HEK293 (cell line): ENCODE results near the gene CYP4F12.

Experiments
- CTCF ChIA-PET: fragments of 350-600 bp; formaldehyde crosslinking; extraction: SDS; loops from one replicate; lab custom pipeline; 2021; ENCODE audit warnings: antibody characterized with exemption; lab: Yijun Ruan, JAX
- POLR2A ChIA-PET: fragments of 300-600 bp; formaldehyde crosslinking; extraction: SDS; loops from one replicate; lab custom pipeline; 2020; ENCODE audit warnings: antibody characterized with exemption, inconsistent platforms; lab: Yijun Ruan, JAX
- H3K27ac ChIP-seq: fragments of 200-500 bp; sonication (Bioruptor generic); 2 replicates; pipeline ENCODE4 v1.5.1; 2014; ENCODE audit warnings: low read depth, low read length, control low read depth, inconsistent platforms; ENCODE audit errors: extremely low read depth
- H3K36me3 ChIP-seq, 2 experiments: fragments of 200-500 bp in 1 of 2; sonication (Bioruptor generic) in 1 of 2; 1 replicate in 1 of 2; 2 replicates in 1 of 2; pipeline ENCODE4 v1.5.1; 2014 to 2017; ENCODE audit warnings: inconsistent platforms in 2 of 2, low read length in 2 of 2; ENCODE audit not compliant: control insufficient read depth in 2 of 2, insufficient read depth in 1 of 2
- H3K4me1 ChIP-seq: fragments of 200-500 bp; sonication (Bioruptor generic); 2 replicates; pipeline ENCODE4 v1.5.1; 2014; ENCODE audit warnings: mild to moderate bottlenecking, low read length, inconsistent platforms; ENCODE audit not compliant: control insufficient read depth, insufficient read depth
- H3K4me3 ChIP-seq: 2 replicates; pipeline ENCODE4 v1.5.1; 2011; ENCODE audit warnings: low read depth, mild to moderate bottlenecking, control low read depth, low read length, moderate library complexity
- H3K9me3 ChIP-seq: fragments of 200-500 bp; sonication (Bioruptor generic); 2 replicates; pipeline ENCODE4 v1.5.1; 2014; ENCODE audit warnings: low read depth, low read length, inconsistent platforms; ENCODE audit not compliant: control insufficient read depth, insufficient read depth
- FEZF1 ChIP-seq: fragments of 450-650 bp; formaldehyde crosslinking; IDR thresholded peaks from 2 replicates; pipeline ENCODE4 v1.5.1; 2016; ENCODE audit warnings: missing biosample characterization, missing genetic modification characterization
- KLF10 ChIP-seq: fragments of 450-650 bp; IDR thresholded peaks from 2 replicates; pipeline ENCODE4 v1.5.1; 2018; ENCODE audit warnings: missing biosample characterization, mild to moderate bottlenecking, missing genetic modification characterization
- KLF7 ChIP-seq: fragments of 450-650 bp; formaldehyde crosslinking; IDR thresholded peaks from 2 replicates; pipeline ENCODE4 v1.5.1; 2016; ENCODE audit warnings: missing biosample characterization, missing genetic modification characterization, borderline replicate concordance
- OSR2 ChIP-seq: fragments of 450-650 bp; formaldehyde crosslinking; IDR thresholded peaks from 2 replicates; pipeline ENCODE4 v1.5.1; 2016; ENCODE audit warnings: missing biosample characterization, missing genetic modification characterization
- SCRT2 ChIP-seq: fragments of 450-650 bp; formaldehyde crosslinking; IDR thresholded peaks from 2 replicates; pipeline ENCODE4 v1.5.1; 2016; ENCODE audit warnings: missing biosample characterization, missing genetic modification characterization
- SP2 ChIP-seq: fragments of 450-650 bp; formaldehyde crosslinking; IDR thresholded peaks from 2 replicates; pipeline ENCODE4 v1.5.1; 2016; ENCODE audit warnings: missing biosample characterization, missing genetic modification characterization
- ZBTB21 ChIP-seq: fragments of 450-650 bp; formaldehyde crosslinking; IDR thresholded peaks from 2 replicates; pipeline ENCODE4 v1.5.1; 2017; ENCODE audit warnings: missing biosample characterization, missing genetic modification characterization
- ZEB2 ChIP-seq: fragments of 450-650 bp; formaldehyde crosslinking; IDR thresholded peaks from 2 replicates; pipeline ENCODE4 v1.5.1; 2016; ENCODE audit warnings: missing biosample characterization, missing genetic modification characterization
- ZFHX2 ChIP-seq: fragments of 450-650 bp; formaldehyde crosslinking; conservative IDR thresholded peaks from 2 replicates; pipeline ENCODE4 v1.5.1; 2016; ENCODE audit warnings: missing biosample characterization, missing genetic modification characterization
- ZNF2 ChIP-seq: fragments of 450-650 bp; formaldehyde crosslinking; IDR thresholded peaks from 2 replicates; pipeline ENCODE4 v1.5.1; 2016; ENCODE audit warnings: missing biosample characterization, missing genetic modification characterization
- ZNF214 ChIP-seq: fragments of 450-650 bp; formaldehyde crosslinking; IDR thresholded peaks from 2 replicates; pipeline ENCODE4 v1.5.1; 2017; ENCODE audit warnings: missing biosample characterization, mild to moderate bottlenecking, missing genetic modification characterization, borderline replicate concordance
- ZNF23 ChIP-seq: fragments of 450-650 bp; formaldehyde crosslinking; IDR thresholded peaks from 2 replicates; pipeline ENCODE4 v1.5.1; 2016; ENCODE audit warnings: missing biosample characterization, missing genetic modification characterization, borderline replicate concordance
- ZNF302 ChIP-seq: fragments of 450-650 bp; formaldehyde crosslinking; IDR thresholded peaks from 2 replicates; pipeline ENCODE4 v1.5.1; 2016; ENCODE audit warnings: missing biosample characterization, missing genetic modification characterization, low read depth
- ZNF324 ChIP-seq: fragments of 450-650 bp; formaldehyde crosslinking; IDR thresholded peaks from 2 replicates; pipeline ENCODE4 v1.5.1; 2016; ENCODE audit warnings: missing biosample characterization, missing genetic modification characterization
- ZNF423 ChIP-seq: fragments of 450-650 bp; formaldehyde crosslinking; IDR thresholded peaks from 2 replicates; pipeline ENCODE4 v1.5.1; 2016; ENCODE audit warnings: missing biosample characterization, missing genetic modification characterization
- ZNF514 ChIP-seq: fragments of 450-650 bp; formaldehyde crosslinking; IDR thresholded peaks from 2 replicates; pipeline ENCODE4 v1.5.1; 2016; ENCODE audit warnings: missing biosample characterization, missing genetic modification characterization
- ZNF544 ChIP-seq: fragments of 450-650 bp; formaldehyde crosslinking; IDR thresholded peaks from 2 replicates; pipeline ENCODE4 v1.5.0; 2017; ENCODE audit warnings: missing biosample characterization, missing genetic modification characterization
- ZNF571 ChIP-seq: fragments of 450-650 bp; formaldehyde crosslinking; IDR thresholded peaks from 2 replicates; pipeline ENCODE4 v1.5.0; 2017; ENCODE audit warnings: missing biosample characterization, missing genetic modification characterization
- ZNF596 ChIP-seq: fragments of 450-650 bp; IDR thresholded peaks from 2 replicates; pipeline ENCODE4 v1.5.0; 2018; ENCODE audit warnings: missing biosample characterization, mild to moderate bottlenecking, missing genetic modification characterization, moderate library complexity
- ZNF626 ChIP-seq: fragments of 450-650 bp; sonication (Bioruptor Pico); formaldehyde crosslinking; IDR thresholded peaks from 2 replicates; pipeline ENCODE4 v1.5.1; 2018; ENCODE audit warnings: missing biosample characterization, missing genetic modification characterization, inconsistent platforms
- ZNF747 ChIP-seq: fragments of 450-650 bp; formaldehyde crosslinking; IDR thresholded peaks from 2 replicates; pipeline ENCODE4 v1.5.1; 2016; ENCODE audit warnings: missing biosample characterization, missing genetic modification characterization
- ZNF76 ChIP-seq: fragments of 450-650 bp; formaldehyde crosslinking; IDR thresholded peaks from 2 replicates; pipeline ENCODE4; 2016; ENCODE audit warnings: low read depth, missing biosample characterization, missing genetic modification characterization, borderline replicate concordance
- ZNF830 ChIP-seq: fragments of 450-650 bp; IDR thresholded peaks from 2 replicates; pipeline ENCODE4 v1.5.0; 2018; ENCODE audit warnings: missing biosample characterization, missing genetic modification characterization, low read depth, mild to moderate bottlenecking, moderate library complexity
- TF ChIP-seq, protein P1 (sequence below): fragments of 450-650 bp; formaldehyde crosslinking; conservative IDR thresholded peaks from 2 replicates; pipeline ENCODE4 v1.5.1; 2016; ENCODE audit warnings: low read depth, missing biosample characterization, missing genetic modification characterization
- TF ChIP-seq, protein P2 (sequence below): fragments of 450-650 bp; formaldehyde crosslinking; IDR thresholded peaks from 2 replicates; pipeline ENCODE4 v1.5.1; 2016; ENCODE audit warnings: missing biosample characterization, missing genetic modification characterization

Gene CYP4F12

DNA sequence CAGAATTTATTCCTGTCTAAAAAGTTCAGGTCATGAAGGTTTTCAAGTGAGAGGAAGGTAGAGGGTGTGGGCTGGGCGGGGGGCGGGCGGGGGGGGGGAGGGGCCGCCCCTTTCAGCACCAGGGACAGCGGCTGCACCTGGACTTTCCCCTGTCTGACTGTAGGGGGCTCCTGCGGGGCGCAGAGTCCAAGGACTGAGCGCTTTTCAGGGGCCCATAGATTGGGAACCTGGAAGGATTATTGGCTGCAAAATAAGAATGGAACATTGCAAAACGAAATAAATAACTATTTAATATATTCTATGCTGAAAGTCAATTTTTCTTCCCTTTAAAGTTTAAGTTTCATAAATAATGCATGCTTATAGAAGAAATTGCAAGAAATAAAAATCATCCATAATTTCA lies 41.1 kb upstream of the CYP4F12 start (continued):
- no peak for TF ChIP-seq ZNF596 (tag by site-specific recombination)
- TF ChIP-seq, all 188 proteins: peak for 1

DNA sequence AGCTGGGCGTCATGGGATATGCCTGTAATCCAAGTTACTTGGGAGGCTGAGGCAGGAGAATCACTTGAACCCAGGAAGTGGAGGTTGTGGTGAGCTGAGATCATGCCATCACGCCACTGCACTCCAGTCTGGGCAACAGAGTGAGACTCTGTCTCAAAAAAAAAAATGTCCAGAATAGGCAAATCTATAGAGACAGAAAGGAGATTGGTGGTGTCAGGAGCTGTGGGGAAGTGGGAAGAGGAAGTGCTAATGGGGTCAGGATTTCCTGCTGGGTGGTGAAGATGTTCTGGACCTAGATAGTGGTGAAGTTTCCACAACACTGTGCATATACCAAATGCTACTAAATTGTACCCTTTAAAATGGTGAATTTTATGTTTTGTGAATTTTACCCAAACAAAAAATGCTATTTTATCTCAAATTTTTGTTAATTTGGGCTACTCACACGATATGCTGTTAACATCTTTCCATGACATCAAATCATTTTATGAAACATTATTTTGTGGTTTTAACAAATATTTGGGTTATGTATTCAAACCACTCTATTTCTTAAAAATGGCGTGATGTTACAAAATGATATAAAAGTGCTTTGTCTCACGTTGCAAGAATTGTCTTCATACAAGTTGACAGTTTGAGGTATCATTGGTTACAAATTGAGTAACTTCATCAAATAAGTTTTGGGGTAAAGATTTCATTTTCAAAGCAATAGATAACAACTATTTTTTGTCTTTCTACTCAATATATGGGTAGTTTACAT lies 39.6 kb upstream of the CYP4F12 start:
- Histone ChIP-seq H3K4me3 (no peak overlapping the region), H3K4me1 (no peaks in the 10 kb centered on the region), H3K27ac (no peak overlapping the region), H3K36me3 (no peaks in the 10 kb centered on the region), H3K9me3 (no peaks in the 10 kb centered on the region)
- ChIA-PET CTCF (interaction anchor here (0.6 to 1.2 kb wide), 3 partner anchors 72 to 382 kb away, joined by 3 to 4 read pairs (median 4); no protein-coding TSS in a partner anchor), POLR2A (no interaction called here)
- no peak for TF ChIP-seq ZBTB21
- no peak for TF ChIP-seq ZNF544 (tag by site-specific recombination)
- TF ChIP-seq ZNF423 (tag by site-specific recombination): no peak
- no peak for TF ChIP-seq OSR2
- no peak for TF ChIP-seq SCRT2
- no peak for TF ChIP-seq ZNF747
- no peak for TF ChIP-seq ZNF324 (tag by site-specific recombination)
- TF ChIP-seq ZNF302: no peak
- TF ChIP-seq KLF7: no peak
- TF ChIP-seq, protein P1, sequence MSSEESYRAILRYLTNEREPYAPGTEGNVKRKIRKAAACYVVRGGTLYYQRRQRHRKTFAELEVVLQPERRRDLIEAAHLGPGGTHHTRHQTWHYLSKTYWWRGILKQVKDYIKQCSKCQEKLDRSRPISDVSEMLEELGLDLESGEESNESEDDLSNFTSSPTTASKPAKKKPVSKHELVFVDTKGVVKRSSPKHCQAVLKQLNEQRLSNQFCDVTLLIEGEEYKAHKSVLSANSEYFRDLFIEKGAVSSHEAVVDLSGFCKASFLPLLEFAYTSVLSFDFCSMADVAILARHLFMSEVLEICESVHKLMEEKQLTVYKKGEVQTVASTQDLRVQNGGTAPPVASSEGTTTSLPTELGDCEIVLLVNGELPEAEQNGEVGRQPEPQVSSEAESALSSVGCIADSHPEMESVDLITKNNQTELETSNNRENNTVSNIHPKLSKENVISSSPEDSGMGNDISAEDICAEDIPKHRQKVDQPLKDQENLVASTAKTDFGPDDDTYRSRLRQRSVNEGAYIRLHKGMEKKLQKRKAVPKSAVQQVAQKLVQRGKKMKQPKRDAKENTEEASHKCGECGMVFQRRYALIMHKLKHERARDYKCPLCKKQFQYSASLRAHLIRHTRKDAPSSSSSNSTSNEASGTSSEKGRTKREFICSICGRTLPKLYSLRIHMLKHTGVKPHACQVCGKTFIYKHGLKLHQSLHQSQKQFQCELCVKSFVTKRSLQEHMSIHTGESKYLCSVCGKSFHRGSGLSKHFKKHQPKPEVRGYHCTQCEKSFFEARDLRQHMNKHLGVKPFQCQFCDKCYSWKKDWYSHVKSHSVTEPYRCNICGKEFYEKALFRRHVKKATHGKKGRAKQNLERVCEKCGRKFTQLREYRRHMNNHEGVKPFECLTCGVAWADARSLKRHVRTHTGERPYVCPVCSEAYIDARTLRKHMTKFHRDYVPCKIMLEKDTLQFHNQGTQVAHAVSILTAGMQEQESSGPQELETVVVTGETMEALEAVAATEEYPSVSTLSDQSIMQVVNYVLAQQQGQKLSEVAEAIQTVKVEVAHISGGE: no peak
- no peak for TF ChIP-seq ZNF830 (tag by site-specific recombination)
- TF ChIP-seq ZFHX2: no peak
- TF ChIP-seq, protein P2, sequence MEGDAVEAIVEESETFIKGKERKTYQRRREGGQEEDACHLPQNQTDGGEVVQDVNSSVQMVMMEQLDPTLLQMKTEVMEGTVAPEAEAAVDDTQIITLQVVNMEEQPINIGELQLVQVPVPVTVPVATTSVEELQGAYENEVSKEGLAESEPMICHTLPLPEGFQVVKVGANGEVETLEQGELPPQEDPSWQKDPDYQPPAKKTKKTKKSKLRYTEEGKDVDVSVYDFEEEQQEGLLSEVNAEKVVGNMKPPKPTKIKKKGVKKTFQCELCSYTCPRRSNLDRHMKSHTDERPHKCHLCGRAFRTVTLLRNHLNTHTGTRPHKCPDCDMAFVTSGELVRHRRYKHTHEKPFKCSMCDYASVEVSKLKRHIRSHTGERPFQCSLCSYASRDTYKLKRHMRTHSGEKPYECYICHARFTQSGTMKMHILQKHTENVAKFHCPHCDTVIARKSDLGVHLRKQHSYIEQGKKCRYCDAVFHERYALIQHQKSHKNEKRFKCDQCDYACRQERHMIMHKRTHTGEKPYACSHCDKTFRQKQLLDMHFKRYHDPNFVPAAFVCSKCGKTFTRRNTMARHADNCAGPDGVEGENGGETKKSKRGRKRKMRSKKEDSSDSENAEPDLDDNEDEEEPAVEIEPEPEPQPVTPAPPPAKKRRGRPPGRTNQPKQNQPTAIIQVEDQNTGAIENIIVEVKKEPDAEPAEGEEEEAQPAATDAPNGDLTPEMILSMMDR (tag by site-specific recombination): no peak

DNA sequence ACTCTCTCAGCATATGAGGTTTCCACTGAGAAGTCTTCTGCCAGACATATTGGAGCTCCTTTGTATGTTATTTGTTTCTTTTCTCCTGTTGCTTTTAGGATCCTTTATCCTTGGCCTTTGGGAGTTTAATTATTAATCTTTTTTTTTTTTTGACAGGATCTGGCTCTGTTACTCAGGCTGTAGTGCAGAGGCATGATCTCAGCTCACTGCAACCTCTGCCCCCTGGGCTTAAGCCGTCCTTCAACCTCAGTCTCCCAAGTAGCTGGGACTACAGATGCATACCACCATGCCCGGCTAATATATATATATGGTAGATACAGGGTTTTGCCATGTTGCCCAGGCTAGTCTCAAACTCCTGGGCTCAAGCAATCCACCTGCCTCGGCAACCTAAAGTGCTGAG lies 38.8 kb upstream of the CYP4F12 start:
- no peaks in the 10 kb centered on the region for H3K4me1 ChIP-seq
- POLR2A ChIA-PET: no interaction called here
- H3K36me3 ChIP-seq: no peaks in the 10 kb centered on the region
- no peak overlapping the region for H3K4me3 ChIP-seq
- TF ChIP-seq ZNF76 (no peak), SP2 (tag by site-specific recombination) (no peak), ZNF626 (no peak), ZNF214 (no peak), ZNF514 (tag by site-specific recombination) (no peak), ZEB2 (tag by site-specific recombination) (no peak), ZNF2 (tag by site-specific recombination) (no peak), ZNF23 (no peak), ZNF571 (tag by site-specific recombination) (no peak), ZNF830 (tag by site-specific recombination) (no peak), KLF10 (no peak), FEZF1 (tag by site-specific recombination) (no peak)
- TF ChIP-seq, all 188 proteins: peak for 0
- CTCF ChIA-PET: interaction anchor here (0.6 to 0.7 kb wide), 2 partner anchors 73 to 332 kb away, joined by 3 read pairs; no protein-coding TSS in a partner anchor
- no peak overlapping the region for H3K27ac ChIP-seq
- H3K9me3 ChIP-seq: no peaks in the 10 kb centered on the region
